GM18502 (cell line): ENCODE measurements around the gene STK25.
"Not testable (repeated sequence)": the region's sequence is repeated elsewhere in the genome, so short reads cannot be mapped to it uniquely, and the experiment has no call there.

Experiments
- ATAC-seq: cut with Tn5 transposase; IDR thresholded peaks from one replicate; pipeline ENCODE4 v1.9.1; 2021; ENCODE audit warnings: mild to moderate bottlenecking; ENCODE audit not compliant: unreplicated experiment, poor library complexity

Gene STK25

DNA sequence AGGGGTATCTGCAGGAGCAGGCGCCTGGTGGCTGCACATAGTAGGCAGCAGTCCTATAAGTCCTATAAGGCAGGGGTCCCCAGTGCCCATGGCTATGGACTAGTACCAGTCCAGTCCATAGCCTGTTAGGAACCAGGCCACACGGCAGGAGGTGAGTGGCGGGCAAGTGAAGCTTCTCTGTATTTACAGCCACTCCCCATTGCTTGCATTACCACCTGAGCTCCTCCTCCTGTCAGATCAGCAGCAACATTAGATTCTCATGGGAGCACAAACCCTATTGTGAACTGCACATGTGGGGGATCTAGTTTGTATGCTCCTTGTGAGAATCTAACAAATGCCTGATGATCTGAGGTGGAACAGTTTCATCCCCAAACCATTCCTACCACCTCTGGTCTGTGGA, 33.1 kb downstream of the STK25 start:
- ATAC-seq: no peak

DNA sequence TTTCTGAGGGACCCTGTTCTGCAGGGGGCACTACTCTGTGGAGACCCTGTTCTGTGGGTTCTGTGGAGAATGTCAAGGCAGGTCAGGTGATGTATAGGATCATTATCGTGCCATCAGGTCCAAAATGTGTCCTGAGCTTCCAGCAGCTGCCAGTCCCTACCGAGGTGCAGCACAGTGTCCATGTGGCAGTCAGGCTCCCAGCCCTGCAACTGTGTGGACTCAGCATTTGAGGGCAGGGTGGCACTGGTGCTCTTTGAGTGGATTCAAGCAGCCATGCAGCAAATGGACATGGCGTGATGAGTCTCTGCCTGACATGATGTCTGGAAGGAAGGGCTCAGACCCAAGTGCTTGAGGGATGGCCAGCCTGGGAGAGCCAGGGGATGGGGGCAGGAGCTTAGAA, 35.0 kb downstream of the STK25 start:
- ATAC-seq: no peak

DNA sequence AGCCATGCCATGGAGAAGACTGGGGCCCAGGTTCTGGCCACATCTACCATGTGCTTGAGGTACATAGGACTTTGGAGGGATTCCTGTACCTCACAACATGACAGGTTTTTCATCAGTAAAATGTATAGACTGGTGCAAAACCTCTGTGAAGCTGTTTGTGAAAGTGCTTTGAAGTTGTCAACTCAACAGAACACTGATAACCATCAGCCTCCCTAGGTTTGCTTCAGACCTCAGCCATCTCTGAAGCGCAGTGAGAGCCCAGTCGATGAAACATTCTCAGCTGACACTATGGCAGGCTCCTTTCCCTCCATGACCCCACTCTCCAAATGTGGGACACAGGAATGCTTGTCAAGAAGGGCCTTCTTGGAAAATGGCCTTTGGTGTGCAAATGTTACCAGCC, 38.6 kb downstream of the STK25 start:
- no peak for ATAC-seq

DNA sequence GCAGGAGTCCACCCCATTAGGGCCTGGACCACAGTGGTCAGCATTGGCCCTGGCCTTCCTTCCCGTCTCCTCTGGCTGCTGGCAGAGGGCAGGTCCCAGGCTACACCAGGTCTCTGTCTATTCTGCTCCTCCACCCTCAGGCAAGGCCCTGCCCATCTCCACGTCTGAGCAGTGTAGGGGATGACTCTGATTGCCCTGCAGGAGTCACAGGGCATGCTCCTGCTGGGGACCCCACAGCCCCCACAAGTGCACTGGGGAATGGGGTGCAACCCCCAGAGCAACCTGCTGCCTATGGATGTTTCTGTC, 40.0 kb downstream of the STK25 start:
- no peak for ATAC-seq

DNA sequence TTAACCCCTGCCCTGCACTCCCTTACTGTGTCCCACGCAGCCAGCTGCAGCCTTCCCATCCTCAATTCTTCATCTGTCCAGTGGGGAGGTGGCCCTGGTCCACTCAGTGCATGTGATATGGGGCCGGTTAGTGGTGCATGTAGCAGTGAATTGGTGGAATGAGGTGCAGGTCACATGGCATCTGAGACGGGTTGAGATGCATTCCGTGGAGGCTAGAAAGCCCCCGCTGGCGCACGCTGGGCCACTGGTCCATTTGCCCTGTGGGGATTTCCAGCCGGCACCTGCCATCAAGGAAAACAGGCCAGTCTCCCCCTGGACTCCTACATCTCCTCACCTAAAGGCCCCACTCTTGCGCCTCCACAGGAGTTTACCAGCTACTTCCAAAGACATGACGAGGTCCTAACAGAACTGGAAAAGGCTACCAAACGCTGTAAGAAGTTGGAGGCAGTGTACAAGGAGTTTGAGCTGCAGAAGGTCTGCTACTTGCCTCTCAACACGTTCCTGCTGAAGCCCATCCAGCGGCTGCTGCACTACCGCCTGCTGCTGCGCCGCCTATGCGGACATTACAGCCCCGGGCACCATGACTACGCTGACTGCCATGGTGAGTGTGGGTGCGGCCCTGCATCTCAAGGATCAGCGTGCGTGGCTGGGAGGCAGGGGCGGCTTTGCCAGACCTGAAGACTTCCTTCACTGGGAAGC, 40.5 kb downstream of the STK25 start:
- no peak for ATAC-seq

DNA sequence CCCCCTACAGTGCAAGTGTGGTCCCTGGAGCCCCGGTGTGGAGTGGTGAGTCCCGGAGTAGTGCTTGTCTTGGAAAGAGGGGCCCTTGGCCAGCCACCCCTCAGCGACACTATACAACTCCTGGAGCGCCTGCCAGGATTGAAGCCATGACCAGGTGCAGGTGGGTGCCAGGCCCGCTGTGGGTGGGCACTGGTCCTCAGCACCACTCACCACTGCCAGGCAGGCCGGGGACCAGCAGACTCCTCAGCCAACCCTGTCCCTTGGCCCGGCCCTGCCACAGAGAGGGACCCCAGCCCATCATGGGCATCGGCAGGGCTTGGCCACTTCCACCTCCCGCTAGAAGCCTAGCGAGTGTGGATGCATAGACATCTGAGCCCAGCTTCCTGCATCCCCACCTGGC, 42.2 kb downstream of the STK25 start:
- no peak for ATAC-seq

DNA sequence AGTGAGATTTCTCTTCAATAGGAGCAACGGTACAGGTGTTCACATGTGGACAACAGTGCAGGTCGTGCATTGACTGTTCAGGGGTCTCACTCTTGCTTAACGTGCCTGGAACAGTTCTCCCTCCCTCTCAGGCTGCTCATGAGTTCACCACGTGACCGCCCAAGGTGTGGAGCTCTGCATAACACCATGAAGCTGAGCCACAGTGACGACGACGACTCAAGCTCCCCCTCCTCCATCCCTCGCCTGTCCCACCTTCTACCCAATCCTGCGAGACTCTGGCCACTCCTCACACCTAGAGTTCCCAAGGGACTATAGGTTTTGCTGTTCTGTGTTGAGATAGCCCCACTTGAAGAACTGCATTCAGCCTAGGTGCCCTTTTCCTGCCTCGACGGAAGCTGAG, 42.8 kb downstream of the STK25 start:
- ATAC-seq: no peak

DNA sequence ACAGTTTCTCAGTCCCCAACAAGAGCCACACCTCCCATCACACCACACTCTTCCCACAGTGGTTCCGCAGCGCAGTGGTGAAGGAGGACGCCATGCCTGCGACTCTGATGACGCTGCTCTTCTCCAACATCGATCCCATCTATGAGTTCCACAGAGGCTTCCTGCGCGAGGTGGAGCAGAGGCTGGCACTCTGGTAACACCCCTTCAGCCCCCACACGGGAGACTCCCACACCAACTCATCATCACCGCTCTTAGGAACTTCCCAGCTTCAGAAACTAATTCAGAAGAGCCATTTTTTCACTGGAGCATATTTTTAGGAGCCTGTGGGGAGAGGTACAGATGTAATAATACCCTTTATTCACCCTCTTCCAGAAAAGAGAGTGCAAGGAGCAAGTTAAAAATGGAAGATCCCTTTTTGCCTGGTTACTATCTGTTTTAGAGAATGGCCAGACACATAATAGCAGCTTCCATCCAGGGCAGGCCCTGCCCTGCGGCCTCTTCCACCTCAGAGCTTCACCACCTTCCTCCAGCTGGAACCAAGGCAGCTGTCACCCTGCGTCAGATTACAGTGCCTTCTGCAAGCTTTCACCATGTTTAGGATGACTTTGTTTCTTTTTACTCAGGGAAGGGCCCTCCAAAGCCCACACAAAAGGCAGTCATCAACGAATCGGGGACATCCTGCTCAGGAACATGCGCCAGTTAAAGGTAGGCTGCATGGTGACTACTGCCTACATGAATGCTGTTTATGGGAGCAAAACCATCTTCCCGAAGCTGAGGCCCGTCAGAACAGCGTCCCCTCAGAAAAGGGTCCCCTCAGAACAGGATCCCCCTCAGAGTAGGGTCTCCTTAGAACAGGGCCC, 44.9 kb downstream of the STK25 start:
- no peak for ATAC-seq

DNA sequence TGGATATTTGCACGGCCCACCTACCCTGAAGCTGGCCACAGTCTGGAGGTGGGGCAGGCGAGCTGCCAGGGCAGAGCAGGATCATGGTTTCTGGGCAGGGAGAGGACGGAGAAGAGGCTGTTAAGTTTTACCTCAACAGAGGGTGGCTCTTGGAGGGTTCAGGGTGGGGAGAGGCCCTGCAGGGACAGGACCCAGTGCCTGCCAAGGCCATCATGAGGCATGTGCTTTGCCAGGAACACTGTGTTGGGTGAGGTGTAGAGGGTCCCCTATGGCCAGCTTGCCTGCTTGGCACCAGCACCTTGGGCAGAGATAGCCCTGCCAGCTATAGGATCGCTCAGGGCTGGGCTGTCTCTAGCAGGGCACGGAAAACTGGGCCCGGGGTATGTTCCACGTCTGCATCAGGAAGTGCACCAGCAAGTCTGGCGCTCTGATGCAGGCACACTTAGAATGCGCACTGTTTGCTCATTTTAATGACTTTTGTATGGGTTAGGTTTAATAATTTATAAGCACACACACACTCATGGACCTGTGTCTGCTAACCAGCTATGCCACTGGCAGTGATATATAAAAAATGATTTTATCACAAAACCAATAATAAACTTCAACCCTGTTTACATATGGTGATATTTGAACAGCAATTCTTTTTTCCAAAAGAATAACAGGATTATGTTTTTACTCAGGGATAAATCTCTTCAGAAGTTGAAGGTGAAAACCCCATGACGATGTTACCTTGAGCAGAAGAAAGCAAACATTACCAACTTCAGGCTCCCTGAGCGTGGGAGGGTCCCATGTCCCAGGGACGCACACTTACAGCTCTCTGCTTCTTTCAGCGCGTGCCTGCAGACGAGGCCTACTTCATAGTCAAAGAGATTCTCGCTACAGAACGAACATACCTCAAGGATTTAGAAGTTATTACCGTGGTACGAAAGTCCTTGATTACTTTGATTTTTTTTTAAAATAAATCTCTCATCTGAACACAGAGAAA, 46.4 kb downstream of the STK25 start:
- ATAC-seq: no peak

DNA sequence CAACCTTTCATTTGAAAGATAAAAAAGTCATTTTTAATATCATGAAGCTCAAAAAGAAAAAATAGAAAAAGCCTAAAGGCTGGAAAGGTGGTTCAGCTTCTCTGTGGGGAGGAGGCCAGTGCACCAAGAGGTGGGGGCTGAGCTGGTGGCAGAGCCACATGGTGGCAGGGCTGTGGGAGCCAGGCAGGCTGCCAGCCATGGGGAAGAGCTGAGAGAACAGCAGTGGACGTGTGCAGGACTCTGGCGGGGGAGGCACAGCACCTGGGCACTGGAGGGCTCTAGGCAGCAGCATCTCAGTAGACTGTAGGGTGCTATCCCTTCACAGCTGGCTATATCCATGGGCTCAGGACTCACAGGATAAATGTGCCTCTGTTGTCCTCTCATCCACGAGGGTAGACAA, 47.8 kb downstream of the STK25 start:
- ATAC-seq: no peak

DNA sequence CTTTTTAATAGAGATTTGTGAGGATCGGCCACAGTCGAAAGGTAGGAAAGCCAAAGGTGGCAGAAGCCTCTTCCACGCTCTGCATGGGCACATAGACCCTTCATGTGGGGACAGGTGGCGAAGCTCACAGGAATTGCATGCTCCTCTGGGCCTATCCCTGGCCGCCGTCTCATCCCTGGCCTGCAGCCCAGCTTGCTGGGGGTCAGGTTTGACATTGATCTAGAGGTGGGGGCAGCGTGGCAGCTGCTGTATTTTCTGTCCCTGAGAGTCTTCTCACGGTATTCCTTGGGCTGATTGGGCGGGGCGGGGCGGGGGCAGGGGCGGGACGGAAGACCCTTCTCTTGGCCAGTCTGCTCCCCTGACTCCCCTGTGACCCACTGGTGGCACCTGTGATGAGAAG, 48.9 kb downstream of the STK25 start:
- ATAC-seq: no peak

DNA sequence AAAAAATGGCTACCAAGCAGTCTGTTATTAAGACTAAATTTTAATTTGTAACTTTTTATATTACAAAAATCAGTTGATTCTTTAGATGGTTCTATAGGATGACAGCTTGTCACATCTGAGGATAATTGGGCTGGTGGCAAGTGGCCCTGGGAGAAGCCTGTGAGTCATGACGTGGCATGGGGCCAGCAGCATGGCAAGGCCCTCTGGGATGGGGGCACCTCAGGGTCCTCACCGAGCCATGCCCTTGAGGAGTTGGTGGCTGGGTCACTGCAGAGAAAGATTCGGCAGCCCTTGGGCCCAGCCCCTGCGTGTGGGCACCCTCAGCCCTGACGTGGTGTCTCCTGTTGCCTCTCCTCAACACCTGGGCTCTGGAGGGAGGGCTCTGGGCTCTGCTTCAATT, 49.7 kb downstream of the STK25 start:
- ATAC-seq: no peak

DNA sequence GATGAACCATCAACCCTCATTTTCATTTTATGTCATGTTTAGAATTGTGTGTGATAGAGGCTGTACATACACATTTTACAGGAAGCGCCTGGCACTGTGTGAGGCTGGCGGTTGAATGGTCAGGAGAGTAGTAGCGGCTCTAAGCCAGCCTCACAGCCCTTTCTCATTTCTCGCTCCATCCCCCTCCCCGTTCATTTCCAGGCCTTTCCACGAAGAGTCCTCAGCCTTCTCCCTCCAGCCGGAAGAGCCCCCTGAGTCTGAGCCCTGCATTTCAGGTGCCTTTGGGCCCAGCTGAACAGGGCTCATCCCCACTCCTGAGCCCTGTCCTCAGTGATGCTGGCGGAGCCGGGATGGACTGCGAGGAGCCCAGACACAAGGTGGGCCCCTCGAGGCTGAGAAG, 51.8 kb downstream of the STK25 start:
- no peak for ATAC-seq

DNA sequence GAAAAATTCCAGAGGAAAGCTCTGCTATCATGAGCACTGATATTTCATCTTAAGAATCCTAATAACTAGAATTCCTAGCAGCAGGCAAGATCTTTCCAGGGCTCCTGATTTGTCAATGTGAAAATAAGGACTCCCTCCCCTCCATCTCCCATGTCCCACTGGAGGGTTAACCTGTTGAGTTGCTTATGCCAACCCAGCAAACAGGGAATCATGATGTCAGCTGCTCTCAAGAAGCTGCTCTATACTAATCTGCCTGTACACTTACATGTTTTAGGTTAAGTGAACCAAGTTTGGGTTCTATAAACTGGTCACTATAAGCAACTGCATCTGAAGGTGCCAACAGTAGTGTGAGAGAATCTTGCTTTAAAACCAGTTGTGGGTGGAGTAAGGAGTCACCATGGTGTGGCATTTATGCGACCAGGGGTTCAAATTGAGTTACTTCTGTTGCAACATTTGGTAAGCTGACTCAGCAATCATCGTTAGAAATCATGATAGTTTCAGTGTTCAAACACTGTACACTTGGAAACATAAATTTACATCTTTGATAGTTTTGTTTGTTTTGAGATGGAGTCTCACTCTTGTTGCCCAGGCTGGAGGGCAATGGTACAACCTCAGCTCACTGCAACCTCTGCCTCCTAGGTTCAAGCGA, 53.4 kb downstream of the STK25 start:
- ATAC-seq: no peak

DNA sequence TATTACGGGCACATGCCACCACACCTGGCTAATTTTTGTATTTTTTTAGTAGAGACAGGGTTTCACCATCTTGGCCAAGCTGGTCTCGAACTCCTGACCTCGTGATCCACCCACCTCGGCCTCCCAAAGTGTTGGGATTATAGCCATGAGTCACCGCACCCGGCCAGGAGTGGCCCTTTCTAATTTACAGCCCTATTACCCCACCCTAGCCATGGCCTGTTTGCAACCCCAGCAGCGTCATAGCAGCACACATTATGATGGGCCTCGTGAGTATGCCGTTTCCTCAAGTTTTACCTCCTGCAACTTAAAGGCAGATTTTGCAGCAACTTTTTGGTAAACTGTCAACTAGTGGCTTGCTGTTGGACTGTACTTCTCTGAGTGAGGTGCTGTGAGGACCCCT, 54.5 kb downstream of the STK25 start:
- ATAC-seq: not testable (repeated sequence)

DNA sequence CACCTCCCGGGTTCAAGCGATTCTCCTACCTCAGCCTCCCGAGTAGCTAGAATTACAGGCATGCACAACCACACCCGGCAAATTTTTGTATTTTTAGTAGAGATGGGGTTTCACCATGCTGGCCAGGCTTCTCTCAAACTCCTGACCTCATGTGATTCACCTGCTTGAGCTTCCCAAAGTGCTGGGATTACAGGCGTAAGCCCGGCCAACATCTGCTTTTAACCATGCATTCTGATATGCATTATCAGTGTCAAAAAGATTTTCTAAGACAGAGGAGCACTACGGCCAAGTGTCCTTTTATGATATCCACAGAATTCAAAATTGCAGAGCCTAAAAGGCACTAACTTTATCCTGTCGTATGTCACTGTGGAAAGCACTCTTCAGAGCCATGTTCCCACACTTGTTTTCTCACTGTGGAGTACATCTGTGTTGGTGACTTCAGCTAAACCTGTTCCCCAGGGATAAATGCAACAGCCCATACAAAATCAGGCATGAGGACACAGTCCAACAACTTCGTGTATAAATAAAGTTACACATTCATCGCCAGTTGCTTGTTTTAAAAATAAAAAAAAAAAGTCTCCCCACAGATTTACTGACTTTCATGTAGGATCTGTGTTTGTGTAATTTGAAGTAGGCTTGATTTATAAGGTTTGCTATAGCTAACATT, 56.4 kb downstream of the STK25 start:
- no peak for ATAC-seq

DNA sequence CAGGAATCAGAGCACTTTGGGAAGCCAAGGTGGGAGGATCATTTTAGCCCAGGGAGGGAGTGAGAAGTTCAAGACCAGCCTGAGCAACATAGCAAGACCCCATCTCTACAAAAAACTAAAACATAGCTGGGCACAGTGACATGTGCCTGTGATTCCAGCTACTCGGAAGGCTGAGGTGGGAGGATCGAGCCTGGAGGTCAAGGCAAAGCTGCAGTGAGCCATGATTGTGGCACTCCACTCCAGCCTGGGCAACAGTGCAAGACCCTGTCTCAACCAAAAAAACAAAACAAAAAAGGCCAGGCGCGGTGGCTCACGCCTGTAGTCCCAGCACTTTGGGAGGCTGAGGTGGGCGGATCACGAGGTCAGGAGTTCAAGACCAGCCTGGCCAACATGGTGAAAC, 58.3 kb downstream of the STK25 start:
- ATAC-seq: not testable (repeated sequence)

DNA sequence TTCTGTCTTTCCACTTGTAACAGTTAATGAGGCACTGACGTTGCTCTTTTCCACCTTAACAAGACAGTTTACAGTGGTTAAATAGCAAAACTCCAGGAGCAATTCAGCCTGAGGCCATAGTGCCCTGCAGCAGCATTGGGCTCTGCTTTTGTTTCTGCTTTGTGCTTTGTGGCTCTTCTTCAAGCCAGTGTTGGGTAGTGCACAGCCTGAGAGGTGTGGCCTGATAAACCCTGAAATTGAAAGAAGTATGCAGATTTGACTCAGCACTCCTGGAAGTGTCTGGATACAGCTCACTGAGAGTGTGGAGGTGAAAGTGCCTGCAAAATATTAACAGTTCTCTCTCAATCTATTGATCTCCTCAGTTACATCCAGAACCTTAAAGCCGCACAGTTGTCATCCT, 63.0 kb downstream of the STK25 start:
- no peak for ATAC-seq

DNA sequence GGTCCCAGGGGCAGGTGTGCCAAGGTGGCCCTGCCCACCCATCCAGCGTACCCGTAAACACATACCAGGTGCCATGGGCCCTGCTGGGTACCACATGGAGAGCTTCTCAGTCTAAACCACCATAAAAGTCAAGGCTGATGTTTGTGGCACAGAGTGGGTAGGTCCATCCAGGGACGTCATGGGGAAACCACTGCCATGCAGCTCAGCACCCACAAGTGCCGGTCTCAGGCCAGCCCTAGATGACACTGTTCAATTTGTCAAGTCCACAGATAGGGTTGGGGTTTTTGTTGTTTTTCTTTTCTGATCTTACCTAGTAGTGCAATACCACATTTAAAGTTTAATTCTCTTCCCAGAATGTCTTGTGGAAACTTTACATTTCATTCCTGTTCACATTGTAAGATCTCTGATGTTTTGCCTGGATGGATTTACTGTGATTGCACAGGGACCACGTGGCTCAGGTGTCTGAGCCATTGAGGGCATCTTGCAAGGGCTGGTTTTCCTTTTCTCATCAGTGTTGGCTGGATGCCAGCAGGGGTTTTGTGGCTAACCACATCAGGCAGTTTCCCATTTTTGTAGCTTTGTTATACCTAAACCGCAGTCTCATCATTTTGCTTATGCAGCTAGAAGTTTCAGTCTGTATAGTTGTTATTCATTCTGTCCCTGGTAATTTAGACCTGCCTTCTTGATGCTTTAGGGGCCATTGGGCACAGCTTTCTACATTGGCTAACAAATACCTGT, 64.7 kb downstream of the STK25 start:
- ATAC-seq: peak; percentile 52
